Endothelial cell of umbilical vein (primary cell): ENCODE results near the gene GRPEL1. TPM values are rescaled to one million over a fixed set of nuclear protein-coding genes. Genes with fewer than 3 reads are reported as not detected.

Experiments used
- BruUV-seq: library from RNA; stranded (reverse); fragments of 400-500 nt; replicated peaks from 2 replicates; lab custom pipeline; 2021; lab: Mats Ljungman, UMichigan
- CTCF ChIA-PET: fragments of 300-600, 350-600 bp; sonication (Branson Sonifier 250); formaldehyde crosslinking; loops from one replicate; lab custom pipeline; 2021; ENCODE audit warnings: antibody characterized with exemption, inconsistent platforms; lab: Charles Lee
- POLR2A ChIA-PET: fragments of 300-600, 350-600 bp; sonication (Branson Sonifier 250); formaldehyde crosslinking; loops from one replicate; lab custom pipeline; 2021; ENCODE audit warnings: antibody characterized with exemption, inconsistent platforms; lab: Charles Lee
- DNase-seq: peaks from one replicate; pipeline ENCODE4 v3.0.0-alpha.2; 2011; ENCODE audit warnings: low read depth, low spot score
- FAIRE-seq: peaks from 2 replicates; lab custom pipeline; 2011; peaks lifted over from hg19 to GRCh38; lab: Jason Lieb, UNC
- H2AFZ ChIP-seq: 2 replicates; pipeline ENCODE4 v1.6.0; 2012; ENCODE audit warnings: low read depth, low read length, control low read depth, inconsistent platforms
- H3K27ac ChIP-seq: 2 replicates; pipeline ENCODE4 v1.5.1; 2011; ENCODE audit warnings: low read depth, mild to moderate bottlenecking, control low read depth, low read length, moderate library complexity; ENCODE audit not compliant: insufficient read depth
- H3K27me3 ChIP-seq, 2 experiments: 2 replicates each; pipeline versions ENCODE4 v1.6.0 to v1.6.1; 2011; ENCODE audit warnings: low read length in 2 of 2, mixed read lengths in 1 of 2; ENCODE audit not compliant: control insufficient read depth in 2 of 2, insufficient read depth in 2 of 2
- H3K36me3 ChIP-seq, 2 experiments: 2 replicates in 1 of 2; 3 replicates in 1 of 2; pipeline ENCODE4 v1.5.1; 2011; ENCODE audit warnings: low read length in 2 of 2, mild to moderate bottlenecking in 1 of 2, moderate library complexity in 1 of 2; ENCODE audit not compliant: control insufficient read depth in 2 of 2, insufficient read depth in 2 of 2; ENCODE audit errors: extremely low read depth in 1 of 2
- H3K4me1 ChIP-seq: 3 replicates; pipeline ENCODE4 v1.5.1; 2011; ENCODE audit warnings: mild to moderate bottlenecking, low read length; ENCODE audit not compliant: control insufficient read depth, insufficient read depth; ENCODE audit errors: extremely low read depth
- H3K4me2 ChIP-seq: 2 replicates; pipeline ENCODE4 v1.6.1; 2011; ENCODE audit warnings: low read length, control low read depth, mixed read lengths; ENCODE audit not compliant: insufficient read depth
- H3K4me3 ChIP-seq, 3 experiments: fragments of 200-600 bp in 1 of 3; sonication (generic), shearing (Covaris generic) in 1 of 3; replicated peaks in 1 of 3; 2 replicates each; pipeline ENCODE4 v1.5.1; 2011 to 2016; ENCODE audit warnings: control low read depth in 3 of 3, low read length in 3 of 3, mild to moderate bottlenecking in 2 of 3, inconsistent platforms in 1 of 3, low read depth in 1 of 3, moderate library complexity in 1 of 3; ENCODE audit not compliant: insufficient read depth in 1 of 3
- H3K79me2 ChIP-seq: 2 replicates; pipeline ENCODE4 v1.6.0; 2012; ENCODE audit warnings: low read length, inconsistent platforms; ENCODE audit not compliant: control insufficient read depth, insufficient read depth
- H3K9ac ChIP-seq: replicated peaks from 2 replicates; pipeline ENCODE3; 2011; ENCODE audit warnings: low read length, control low read depth; ENCODE audit not compliant: insufficient read depth; ENCODE audit errors: extremely low read depth
- H3K9me1 ChIP-seq: replicated peaks from 3 replicates; pipeline ENCODE4 v1.6.0; 2011; ENCODE audit warnings: mild to moderate bottlenecking, low read length; ENCODE audit not compliant: control insufficient read depth, insufficient read depth; ENCODE audit errors: extremely low read depth
- H3K9me3 ChIP-seq: replicated peaks from 2 replicates; pipeline ENCODE4 v1.5.1; 2012; ENCODE audit warnings: low read length, inconsistent platforms; ENCODE audit not compliant: control insufficient read depth, insufficient read depth
- H4K20me1 ChIP-seq: replicated peaks from 2 replicates; pipeline ENCODE3; 2011; ENCODE audit warnings: mild to moderate bottlenecking, low read length; ENCODE audit not compliant: control insufficient read depth, insufficient read depth; ENCODE audit errors: extremely low read depth
- EZH2 ChIP-seq: IDR thresholded peaks from 2 replicates; pipeline ENCODE4 v1.6.1; 2012; ENCODE audit warnings: borderline replicate concordance, low read depth, mild to moderate bottlenecking, moderate library complexity, low read length, inconsistent platforms; ENCODE audit not compliant: severe bottlenecking
- FOS ChIP-seq: IDR thresholded peaks from 2 replicates; pipeline ENCODE4 v1.6.1; 2011; ENCODE audit warnings: mild to moderate bottlenecking, low read length, moderate library complexity, borderline replicate concordance; ENCODE audit not compliant: insufficient read depth
- GATA2 ChIP-seq: IDR thresholded peaks from 2 replicates; pipeline ENCODE4 v1.7.0; 2011; ENCODE audit warnings: low read depth, mild to moderate bottlenecking, moderate library complexity, mixed read lengths, low read length; ENCODE audit not compliant: insufficient read length, insufficient read depth
- JUN ChIP-seq: IDR thresholded peaks from 2 replicates; pipeline ENCODE4 v1.6.1; 2011; ENCODE audit warnings: borderline replicate concordance, low read depth; ENCODE audit not compliant: insufficient read length, insufficient read depth
- MAX ChIP-seq: IDR thresholded peaks from 2 replicates; pipeline ENCODE4 v1.6.1; 2011; ENCODE audit not compliant: insufficient read depth, insufficient read length
- MYC ChIP-seq: IDR thresholded peaks from one replicate; pipeline ENCODE4 v1.6.1; 2011; ENCODE audit warnings: mild to moderate bottlenecking, low read depth, low read length
- POLR2A ChIP-seq: IDR thresholded peaks from 2 replicates; pipeline ENCODE4 v1.6.1; 2012; ENCODE audit warnings: low read depth, mild to moderate bottlenecking, control low read depth, low read length
- POLR2AphosphoS5 ChIP-seq: IDR thresholded peaks from 2 replicates; pipeline ENCODE4 v1.6.1; 2012; ENCODE audit warnings: low read depth, mild to moderate bottlenecking, control low read depth, low read length, moderate library complexity; ENCODE audit not compliant: insufficient read depth
- dilution Hi-C: fragments of 300-500 bp; cut with MboI; formaldehyde crosslinking; loops from one replicate; pipeline ENCODE4 v1.15.0; 2019; ENCODE audit warnings: low sequenced_read_pairs; ENCODE audit not compliant: extremely low pct_ligation_motif_present
- intact Hi-C: fragments of 100-400 bp; cut with micrococcal nuclease; formaldehyde crosslinking; loops from one replicate; pipeline ENCODE4 v1.10.0; 2022
- polyA plus RNA-seq, 4 experiments: library from polyadenylated mRNA; depleted of rRNA in 3 of 4; stranded (reverse) in 3 of 4; unstranded in 1 of 4; fragments of >200 nt; gene quantifications; 2 replicates each; pipeline versions ENCODE4 v1.2.1 to v1.2.3, GENCODE V29; 2011 to 2012; ENCODE audit warnings: missing spikeins in 1 of 4
- total RNA-seq: library from RNA; stranded (reverse); gene quantifications from 2 replicates; pipeline ENCODE4 v1.2.3, GENCODE V29; 2021
- TF ChIP-seq, protein P1 (sequence below), 2 donors: IDR thresholded peaks; 1 replicate in 1 of 2; 2 replicates in 1 of 2; pipeline ENCODE4 v1.5.1; 2011; ENCODE audit warnings: low read length in 2 of 2, mild to moderate bottlenecking in 2 of 2, moderate library complexity in 2 of 2, control low read depth in 1 of 2, inconsistent platforms in 1 of 2, low read depth in 1 of 2; ENCODE audit not compliant: insufficient read depth in 1 of 2; ENCODE audit errors: extremely low read depth in 1 of 2

GRPEL1 gene
- total and polyA plus RNA-seq, 2 donors (not counting 3 experiments of a cell fraction or from before 2014, with no cell fraction given): 17.3 to 42.6 TPM

GRCh38 chr4:7115557-7116340, 47.9 kb upstream of the GRPEL1 start:
- Histone ChIP-seq H3K79me2 (no peaks in the 10 kb centered on the region), H3K4me1 (no peaks in the 10 kb centered on the region), H3K4me2 (no peak overlapping the region), H3K9ac (no peak overlapping the region), H3K36me3 (no peaks in the 10 kb centered on the region), H3K27ac (no peak overlapping the region), H4K20me1 (no peaks in the 10 kb centered on the region), H3K4me3 (no peak overlapping the region), H3K27me3 (no peaks in the 10 kb centered on the region), H2AFZ (no peak overlapping the region), H3K9me3 (no peaks in the 10 kb centered on the region), H3K9me1 (no peaks in the 10 kb centered on the region)
- intact Hi-C loops: no loop called here
- TF ChIP-seq MYC (no peak), POLR2A (no peak)
- POLR2A ChIA-PET: no interaction called here
- FAIRE-seq (no peak), DNase-seq (no peak)
- CTCF ChIA-PET: no interaction called here
- no TSS peak for BruUV-seq
- dilution Hi-C loops: no loop called here

DNA sequence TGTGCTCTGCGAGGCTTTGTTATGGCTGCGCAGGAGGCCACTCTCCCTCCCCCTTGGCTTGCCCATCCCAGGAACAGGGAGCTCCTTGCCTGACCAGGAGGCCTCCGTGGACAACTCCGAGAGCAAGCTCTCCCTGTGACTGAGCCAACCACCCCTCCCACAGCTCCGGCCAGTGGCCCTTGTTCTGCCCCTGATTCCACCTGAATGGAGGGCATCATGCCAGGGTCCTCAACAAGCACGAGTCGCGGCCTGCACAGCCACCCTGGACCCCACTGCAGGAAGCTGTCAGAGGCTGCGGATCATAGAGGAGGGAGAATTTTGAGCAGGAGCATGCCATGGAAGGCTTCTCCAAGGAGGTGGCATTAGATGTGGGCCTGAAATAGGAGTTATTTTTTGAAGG, 44.8 kb upstream of the GRPEL1 start:
- H3K4me3 ChIP-seq: no peak overlapping the region
- no peaks in the 10 kb centered on the region for H3K36me3 ChIP-seq
- no TSS peak for BruUV-seq
- H3K9ac ChIP-seq: no peak overlapping the region
- H3K4me1 ChIP-seq: no peaks in the 10 kb centered on the region
- dilution Hi-C loops: no loop called here
- FAIRE-seq (no peak), DNase-seq (no peak)
- no peak overlapping the region for H2AFZ ChIP-seq
- H3K27me3 ChIP-seq: no peaks in the 10 kb centered on the region
- H3K4me2 ChIP-seq: no peak overlapping the region
- H3K9me1 ChIP-seq: no peaks in the 10 kb centered on the region
- no peaks in the 10 kb centered on the region for H3K79me2 ChIP-seq
- no peak overlapping the region for H3K27ac ChIP-seq
- POLR2A ChIA-PET: no interaction called here
- CTCF ChIA-PET: interaction anchor here (1.2 kb wide), 1 partner anchor 11 kb away, joined by 3 read pairs; no protein-coding TSS in a partner anchor
- H3K9me3 ChIP-seq: no peaks in the 10 kb centered on the region
- no peaks in the 10 kb centered on the region for H4K20me1 ChIP-seq
- intact Hi-C loops: no loop called here
- TF ChIP-seq MYC (no peak), EZH2 (no peak), FOS (no peak), MAX (no peak), GATA2 (no peak), POLR2A (no peak), JUN (no peak), POLR2AphosphoS5 (no peak)
- TF ChIP-seq, protein P1, sequence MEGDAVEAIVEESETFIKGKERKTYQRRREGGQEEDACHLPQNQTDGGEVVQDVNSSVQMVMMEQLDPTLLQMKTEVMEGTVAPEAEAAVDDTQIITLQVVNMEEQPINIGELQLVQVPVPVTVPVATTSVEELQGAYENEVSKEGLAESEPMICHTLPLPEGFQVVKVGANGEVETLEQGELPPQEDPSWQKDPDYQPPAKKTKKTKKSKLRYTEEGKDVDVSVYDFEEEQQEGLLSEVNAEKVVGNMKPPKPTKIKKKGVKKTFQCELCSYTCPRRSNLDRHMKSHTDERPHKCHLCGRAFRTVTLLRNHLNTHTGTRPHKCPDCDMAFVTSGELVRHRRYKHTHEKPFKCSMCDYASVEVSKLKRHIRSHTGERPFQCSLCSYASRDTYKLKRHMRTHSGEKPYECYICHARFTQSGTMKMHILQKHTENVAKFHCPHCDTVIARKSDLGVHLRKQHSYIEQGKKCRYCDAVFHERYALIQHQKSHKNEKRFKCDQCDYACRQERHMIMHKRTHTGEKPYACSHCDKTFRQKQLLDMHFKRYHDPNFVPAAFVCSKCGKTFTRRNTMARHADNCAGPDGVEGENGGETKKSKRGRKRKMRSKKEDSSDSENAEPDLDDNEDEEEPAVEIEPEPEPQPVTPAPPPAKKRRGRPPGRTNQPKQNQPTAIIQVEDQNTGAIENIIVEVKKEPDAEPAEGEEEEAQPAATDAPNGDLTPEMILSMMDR (IDR thresholded peaks at IDR 0.05; ENCODE audit: extremely low read depth in 1 of 2, insufficient read depth in 1 of 2, low read depth in 1 of 2, low read length in 2 of 2): no peak
